WTC11 (cell line): Measurements from ENCODE around the gene TMEM88. TPM values are rescaled to one million over a fixed set of nuclear protein-coding genes. Genes with fewer than 3 reads are reported as not detected.

ENCODE experiments used
- CREM ChIP-seq: sonication (generic); formaldehyde crosslinking; IDR thresholded peaks from 2 replicates; pipeline ENCODE4 v1.8.1; 2022; ENCODE audit warnings: mild to moderate bottlenecking, missing genetic modification reagents, moderate library complexity
- ELF4 ChIP-seq: sonication (generic); formaldehyde crosslinking; IDR thresholded peaks from 2 replicates; pipeline ENCODE4 v1.8.1; 2022; ENCODE audit warnings: low read depth, mild to moderate bottlenecking, moderate library complexity, missing genetic modification reagents
- EMX1 ChIP-seq: fragments of 250-450 bp; sonication (Bioruptor Pico); IDR thresholded peaks from 2 replicates; pipeline ENCODE4 v1.8.0; 2021; ENCODE audit warnings: mild to moderate bottlenecking
- ESRRA ChIP-seq: sonication (generic); formaldehyde crosslinking; IDR thresholded peaks from 2 replicates; pipeline ENCODE4 v1.8.1; 2022; ENCODE audit warnings: mild to moderate bottlenecking, missing genetic modification reagents, borderline replicate concordance
- GRHL2 ChIP-seq: fragments of 250-450 bp; sonication (Bioruptor Pico); IDR thresholded peaks from 2 replicates; pipeline ENCODE4 v1.8.0; 2022; ENCODE audit warnings: mild to moderate bottlenecking, moderate library complexity; ENCODE audit not compliant: insufficient replicate concordance, severe bottlenecking
- GTF2I ChIP-seq: fragments of 250-450 bp; sonication (Bioruptor Pico); conservative IDR thresholded peaks from 2 replicates; pipeline ENCODE4 v1.4.0; 2021; ENCODE audit warnings: mild to moderate bottlenecking
- HMGA2 ChIP-seq: fragments of 250-450 bp; sonication (Bioruptor Pico); IDR thresholded peaks from 2 replicates; pipeline ENCODE4 v1.4.0; 2021; ENCODE audit warnings: mild to moderate bottlenecking, moderate library complexity
- JUN ChIP-seq: sonication (generic); formaldehyde crosslinking; IDR thresholded peaks from 2 replicates; pipeline ENCODE4 v1.8.0; 2023; ENCODE audit warnings: mild to moderate bottlenecking, missing genetic modification reagents
- KAT7 ChIP-seq: sonication (generic); formaldehyde crosslinking; IDR thresholded peaks from 2 replicates; pipeline ENCODE4 v1.8.1; 2023; ENCODE audit warnings: missing genetic modification reagents, mild to moderate bottlenecking, borderline replicate concordance
- MYBL2 ChIP-seq: sonication (generic); formaldehyde crosslinking; IDR thresholded peaks from 2 replicates; pipeline ENCODE4 v1.8.1; 2023; ENCODE audit warnings: mild to moderate bottlenecking, moderate library complexity, missing genetic modification reagents
- NFYB ChIP-seq: sonication (generic); formaldehyde crosslinking; conservative IDR thresholded peaks from 2 replicates; pipeline ENCODE4 v1.8.0; 2022; ENCODE audit warnings: low read depth, missing genetic modification reagents
- NR2C2 ChIP-seq: sonication (generic); formaldehyde crosslinking; IDR thresholded peaks from 2 replicates; pipeline ENCODE4 v1.8.0; 2022; ENCODE audit warnings: mild to moderate bottlenecking, missing genetic modification reagents
- OVOL2 ChIP-seq: fragments of 250-450 bp; sonication (Bioruptor Pico); IDR thresholded peaks from 2 replicates; pipeline ENCODE4 v1.9.0; 2021; ENCODE audit warnings: mild to moderate bottlenecking, borderline replicate concordance
- PRRX2 ChIP-seq: fragments of 250-450 bp; sonication (Bioruptor Pico); IDR thresholded peaks from 2 replicates; pipeline ENCODE4 v1.8.0; 2021; ENCODE audit warnings: mild to moderate bottlenecking
- RELA ChIP-seq: sonication (generic); formaldehyde crosslinking; IDR thresholded peaks from 2 replicates; pipeline ENCODE4 v1.8.1; 2022; ENCODE audit warnings: missing genetic modification reagents, mild to moderate bottlenecking, borderline replicate concordance
- RORB ChIP-seq: fragments of 250-450 bp; sonication (Bioruptor Pico); IDR thresholded peaks from 2 replicates; pipeline ENCODE4 v1.9.0; 2021; ENCODE audit warnings: mild to moderate bottlenecking
- SP1 ChIP-seq: sonication (generic); formaldehyde crosslinking; conservative IDR thresholded peaks from 2 replicates; pipeline ENCODE4 v1.8.1; 2022; ENCODE audit warnings: missing genetic modification reagents
- TP53 ChIP-seq: sonication (generic); formaldehyde crosslinking; IDR thresholded peaks from 2 replicates; pipeline ENCODE4 v1.8.1; 2023; ENCODE audit warnings: mild to moderate bottlenecking, missing genetic modification reagents
- ZNF232 ChIP-seq: sonication (generic); formaldehyde crosslinking; IDR thresholded peaks from 2 replicates; pipeline ENCODE4 v1.8.0; 2022; ENCODE audit warnings: mild to moderate bottlenecking, missing genetic modification reagents
- ZNF416 ChIP-seq: fragments of 250-450 bp; sonication (Bioruptor Pico); IDR thresholded peaks from 2 replicates; pipeline ENCODE4 v1.9.0; 2021; ENCODE audit warnings: mild to moderate bottlenecking, inconsistent platforms
- ZNF423 ChIP-seq: fragments of 250-450 bp; sonication (Bioruptor Pico); IDR thresholded peaks from 2 replicates; pipeline ENCODE4 v2.1.2; 2022; ENCODE audit warnings: mild to moderate bottlenecking, moderate library complexity
- total RNA-seq: library from RNA; stranded (reverse); gene quantifications from 3 replicates; pipeline ENCODE4 v1.2.3, GENCODE V29; 2021
- TF ChIP-seq, protein P1 (sequence below): sonication (generic); formaldehyde crosslinking; IDR thresholded peaks from 2 replicates; pipeline ENCODE4 v1.8.1; 2023; ENCODE audit warnings: mild to moderate bottlenecking, missing genetic modification reagents
- TF ChIP-seq, protein P2 (sequence below): fragments of 250-450 bp; sonication (Bioruptor Pico); IDR thresholded peaks from 2 replicates; pipeline ENCODE4 v1.9.0; 2021; ENCODE audit warnings: mild to moderate bottlenecking
- TF ChIP-seq, protein P3 (sequence below): sonication (generic); formaldehyde crosslinking; IDR thresholded peaks from 2 replicates; pipeline ENCODE4 v1.8.1; 2022; ENCODE audit warnings: mild to moderate bottlenecking, moderate library complexity, missing genetic modification reagents
- TF ChIP-seq, protein P4 (sequence below): sonication (generic); formaldehyde crosslinking; IDR thresholded peaks from 2 replicates; pipeline ENCODE4 v1.8.1; 2023; ENCODE audit warnings: mild to moderate bottlenecking, missing genetic modification reagents, borderline replicate concordance
- TF ChIP-seq, protein P5 (sequence below): fragments of 250-450 bp; sonication (Bioruptor Pico); IDR thresholded peaks from 2 replicates; pipeline ENCODE4 v1.8.0; 2021; ENCODE audit warnings: mild to moderate bottlenecking
- TF ChIP-seq, protein P6 (sequence below): sonication (generic); formaldehyde crosslinking; IDR thresholded peaks from 2 replicates; pipeline ENCODE4 v1.8.1; 2023; ENCODE audit warnings: mild to moderate bottlenecking, missing genetic modification reagents, moderate library complexity
- TF ChIP-seq, protein P7 (sequence below): sonication (generic); formaldehyde crosslinking; IDR thresholded peaks from 2 replicates; pipeline ENCODE4 v1.8.1; 2023; ENCODE audit warnings: mild to moderate bottlenecking, missing genetic modification reagents, moderate library complexity

The TMEM88 gene
- total RNA-seq, 1 experiment from 2014 or later: 2.9 TPM

DNA sequence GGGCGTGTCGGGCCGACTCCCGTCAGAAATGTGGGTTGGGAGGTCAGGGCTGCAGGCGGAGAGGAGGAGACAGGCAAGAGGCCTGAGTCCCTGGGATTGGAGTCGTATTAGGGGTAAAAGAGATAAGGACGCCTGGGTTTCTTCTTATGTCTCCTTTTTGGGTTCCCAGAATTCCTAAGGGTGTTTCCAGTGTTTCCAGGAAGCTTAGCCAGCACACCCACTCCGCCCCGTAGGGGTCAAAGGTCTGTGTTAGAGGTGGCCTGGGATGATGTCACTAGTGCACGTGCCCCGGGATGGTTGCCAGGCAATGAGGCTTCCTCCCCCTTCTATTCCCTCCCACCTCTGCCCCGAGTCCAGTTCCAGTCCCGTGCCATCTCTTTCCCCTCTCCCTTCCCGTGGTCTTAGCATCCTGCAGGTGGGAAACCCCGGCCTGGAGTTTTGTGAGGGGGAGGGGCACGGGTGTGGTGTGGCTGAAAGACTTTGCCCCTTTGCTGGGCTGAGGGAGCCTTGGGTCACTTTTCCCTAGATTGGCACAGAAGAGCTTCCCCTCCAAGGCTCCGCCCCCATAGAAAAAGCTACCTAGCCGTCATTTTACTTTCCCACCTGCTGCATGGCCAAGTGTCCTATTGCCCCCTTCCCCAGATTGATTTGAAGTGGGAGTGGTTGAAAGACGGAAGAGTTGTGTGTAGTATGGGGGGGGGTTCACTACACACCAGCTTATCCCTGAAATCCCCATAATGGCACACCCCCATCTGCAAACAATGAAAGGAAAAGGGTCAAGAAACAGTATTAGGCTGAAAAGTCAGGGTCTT lies 18.1 kb upstream of the TMEM88 start (continued):
- TF ChIP-seq, protein P1, sequence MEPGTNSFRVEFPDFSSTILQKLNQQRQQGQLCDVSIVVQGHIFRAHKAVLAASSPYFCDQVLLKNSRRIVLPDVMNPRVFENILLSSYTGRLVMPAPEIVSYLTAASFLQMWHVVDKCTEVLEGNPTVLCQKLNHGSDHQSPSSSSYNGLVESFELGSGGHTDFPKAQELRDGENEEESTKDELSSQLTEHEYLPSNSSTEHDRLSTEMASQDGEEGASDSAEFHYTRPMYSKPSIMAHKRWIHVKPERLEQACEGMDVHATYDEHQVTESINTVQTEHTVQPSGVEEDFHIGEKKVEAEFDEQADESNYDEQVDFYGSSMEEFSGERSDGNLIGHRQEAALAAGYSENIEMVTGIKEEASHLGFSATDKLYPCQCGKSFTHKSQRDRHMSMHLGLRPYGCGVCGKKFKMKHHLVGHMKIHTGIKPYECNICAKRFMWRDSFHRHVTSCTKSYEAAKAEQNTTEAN (CRISPR knock-in tag): peak; percentile 43; the same call in 1 of the 2 replicates
- no peak for TF ChIP-seq GRHL2
- TF ChIP-seq NR2C2 (CRISPR knock-in tag): peak; percentile 36; the same call in 1 of the 2 replicates
- no peak for TF ChIP-seq ZNF423 (CRISPR knock-in tag)
- no peak for TF ChIP-seq ESRRA (CRISPR knock-in tag)
- 0 out of 2 replicates have a peak, but pooled peaks have one; percentile 28 for TF ChIP-seq KAT7
- TF ChIP-seq, protein P2, sequence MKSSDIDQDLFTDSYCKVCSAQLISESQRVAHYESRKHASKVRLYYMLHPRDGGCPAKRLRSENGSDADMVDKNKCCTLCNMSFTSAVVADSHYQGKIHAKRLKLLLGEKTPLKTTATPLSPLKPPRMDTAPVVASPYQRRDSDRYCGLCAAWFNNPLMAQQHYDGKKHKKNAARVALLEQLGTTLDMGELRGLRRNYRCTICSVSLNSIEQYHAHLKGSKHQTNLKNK: no peak
- no peak for TF ChIP-seq HMGA2 (CRISPR knock-in tag)
- TF ChIP-seq JUN: no peak
- peak; percentile 19; the same call in 1 of the 2 replicates for TF ChIP-seq CREM (CRISPR knock-in tag)
- TF ChIP-seq, protein P3, sequence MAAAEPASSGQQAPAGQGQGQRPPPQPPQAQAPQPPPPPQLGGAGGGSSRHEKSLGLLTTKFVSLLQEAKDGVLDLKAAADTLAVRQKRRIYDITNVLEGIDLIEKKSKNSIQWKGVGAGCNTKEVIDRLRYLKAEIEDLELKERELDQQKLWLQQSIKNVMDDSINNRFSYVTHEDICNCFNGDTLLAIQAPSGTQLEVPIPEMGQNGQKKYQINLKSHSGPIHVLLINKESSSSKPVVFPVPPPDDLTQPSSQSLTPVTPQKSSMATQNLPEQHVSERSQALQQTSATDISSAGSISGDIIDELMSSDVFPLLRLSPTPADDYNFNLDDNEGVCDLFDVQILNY (CRISPR knock-in tag): no peak
- TF ChIP-seq MYBL2 (CRISPR knock-in tag): no peak
- peak; percentile 97 for TF ChIP-seq SP1 (CRISPR knock-in tag)
- no peak for TF ChIP-seq ELF4
- TF ChIP-seq ZNF232 (CRISPR knock-in tag): peak; percentile 56; the same call in 1 of the 2 replicates
- TF ChIP-seq, protein P4, sequence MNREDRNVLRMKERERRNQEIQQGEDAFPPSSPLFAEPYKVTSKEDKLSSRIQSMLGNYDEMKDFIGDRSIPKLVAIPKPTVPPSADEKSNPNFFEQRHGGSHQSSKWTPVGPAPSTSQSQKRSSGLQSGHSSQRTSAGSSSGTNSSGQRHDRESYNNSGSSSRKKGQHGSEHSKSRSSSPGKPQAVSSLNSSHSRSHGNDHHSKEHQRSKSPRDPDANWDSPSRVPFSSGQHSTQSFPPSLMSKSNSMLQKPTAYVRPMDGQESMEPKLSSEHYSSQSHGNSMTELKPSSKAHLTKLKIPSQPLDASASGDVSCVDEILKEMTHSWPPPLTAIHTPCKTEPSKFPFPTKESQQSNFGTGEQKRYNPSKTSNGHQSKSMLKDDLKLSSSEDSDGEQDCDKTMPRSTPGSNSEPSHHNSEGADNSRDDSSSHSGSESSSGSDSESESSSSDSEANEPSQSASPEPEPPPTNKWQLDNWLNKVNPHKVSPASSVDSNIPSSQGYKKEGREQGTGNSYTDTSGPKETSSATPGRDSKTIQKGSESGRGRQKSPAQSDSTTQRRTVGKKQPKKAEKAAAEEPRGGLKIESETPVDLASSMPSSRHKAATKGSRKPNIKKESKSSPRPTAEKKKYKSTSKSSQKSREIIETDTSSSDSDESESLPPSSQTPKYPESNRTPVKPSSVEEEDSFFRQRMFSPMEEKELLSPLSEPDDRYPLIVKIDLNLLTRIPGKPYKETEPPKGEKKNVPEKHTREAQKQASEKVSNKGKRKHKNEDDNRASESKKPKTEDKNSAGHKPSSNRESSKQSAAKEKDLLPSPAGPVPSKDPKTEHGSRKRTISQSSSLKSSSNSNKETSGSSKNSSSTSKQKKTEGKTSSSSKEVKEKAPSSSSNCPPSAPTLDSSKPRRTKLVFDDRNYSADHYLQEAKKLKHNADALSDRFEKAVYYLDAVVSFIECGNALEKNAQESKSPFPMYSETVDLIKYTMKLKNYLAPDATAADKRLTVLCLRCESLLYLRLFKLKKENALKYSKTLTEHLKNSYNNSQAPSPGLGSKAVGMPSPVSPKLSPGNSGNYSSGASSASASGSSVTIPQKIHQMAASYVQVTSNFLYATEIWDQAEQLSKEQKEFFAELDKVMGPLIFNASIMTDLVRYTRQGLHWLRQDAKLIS (CRISPR knock-in tag): no peak
- TF ChIP-seq, protein P5, sequence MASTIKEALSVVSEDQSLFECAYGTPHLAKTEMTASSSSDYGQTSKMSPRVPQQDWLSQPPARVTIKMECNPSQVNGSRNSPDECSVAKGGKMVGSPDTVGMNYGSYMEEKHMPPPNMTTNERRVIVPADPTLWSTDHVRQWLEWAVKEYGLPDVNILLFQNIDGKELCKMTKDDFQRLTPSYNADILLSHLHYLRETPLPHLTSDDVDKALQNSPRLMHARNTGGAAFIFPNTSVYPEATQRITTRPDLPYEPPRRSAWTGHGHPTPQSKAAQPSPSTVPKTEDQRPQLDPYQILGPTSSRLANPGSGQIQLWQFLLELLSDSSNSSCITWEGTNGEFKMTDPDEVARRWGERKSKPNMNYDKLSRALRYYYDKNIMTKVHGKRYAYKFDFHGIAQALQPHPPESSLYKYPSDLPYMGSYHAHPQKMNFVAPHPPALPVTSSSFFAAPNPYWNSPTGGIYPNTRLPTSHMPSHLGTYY: no peak
- TF ChIP-seq OVOL2 (CRISPR knock-in tag): no peak
- TF ChIP-seq ZNF416 (CRISPR knock-in tag): no peak
- no peak for TF ChIP-seq EMX1 (CRISPR knock-in tag)
- TF ChIP-seq, protein P6, sequence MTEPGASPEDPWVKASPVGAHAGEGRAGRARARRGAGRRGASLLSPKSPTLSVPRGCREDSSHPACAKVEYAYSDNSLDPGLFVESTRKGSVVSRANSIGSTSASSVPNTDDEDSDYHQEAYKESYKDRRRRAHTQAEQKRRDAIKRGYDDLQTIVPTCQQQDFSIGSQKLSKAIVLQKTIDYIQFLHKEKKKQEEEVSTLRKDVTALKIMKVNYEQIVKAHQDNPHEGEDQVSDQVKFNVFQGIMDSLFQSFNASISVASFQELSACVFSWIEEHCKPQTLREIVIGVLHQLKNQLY (CRISPR knock-in tag): no peak
- no peak for TF ChIP-seq GTF2I (CRISPR knock-in tag)
- TF ChIP-seq PRRX2 (CRISPR knock-in tag): no peak
- TF ChIP-seq RORB: no peak
- TF ChIP-seq NFYB (CRISPR knock-in tag): no peak
- TF ChIP-seq TP53 (CRISPR knock-in tag): 0 out of 2 replicates have a peak, but pooled peaks have one; percentile 61
- TF ChIP-seq, protein P7, sequence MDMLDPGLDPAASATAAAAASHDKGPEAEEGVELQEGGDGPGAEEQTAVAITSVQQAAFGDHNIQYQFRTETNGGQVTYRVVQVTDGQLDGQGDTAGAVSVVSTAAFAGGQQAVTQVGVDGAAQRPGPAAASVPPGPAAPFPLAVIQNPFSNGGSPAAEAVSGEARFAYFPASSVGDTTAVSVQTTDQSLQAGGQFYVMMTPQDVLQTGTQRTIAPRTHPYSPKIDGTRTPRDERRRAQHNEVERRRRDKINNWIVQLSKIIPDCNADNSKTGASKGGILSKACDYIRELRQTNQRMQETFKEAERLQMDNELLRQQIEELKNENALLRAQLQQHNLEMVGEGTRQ (CRISPR knock-in tag): peak; percentile 90
- no peak for TF ChIP-seq RELA
